ENCODE data around the gene ACBD6. TPM values are rescaled to one million over a fixed set of nuclear protein-coding genes. Genes with fewer than 3 reads are reported as not detected.

The ACBD6 gene
- total and polyA plus RNA-seq, 4 experiments from 2014 or later: 31.7 to 64.2 (median 44.9) TPM

GRCh38 chr1:180515364-180515763 is 13.0 kb upstream of the ACBD6 start:
- intact Hi-C loops (cut with micrococcal nuclease): loop anchor here (1.0 to 5.0 kb wide), 3 partner anchors 627 to 912 kb away; no protein-coding TSS in a partner anchor
- Histone ChIP-seq H3K4me1 (ENCODE audit: insufficient read depth, low read length) (peaks cover 3% of the 10 kb centered on the region), H3K27ac (ENCODE audit: low read depth, low read length) (no peak overlapping the region), H3K27me3 (ENCODE audit: insufficient read depth, low read length) (no peaks in the 10 kb centered on the region), H3K9me3 (ENCODE audit: control insufficient read depth in 1 of 2, low read length in 2 of 2) (no peaks in the 10 kb centered on the region), H3K36me3 (ENCODE audit: insufficient read depth, low read length) (no peaks in the 10 kb centered on the region), H3K4me3 (ENCODE audit: low read length in 2 of 2) (no peak overlapping the region)
- CTCF ChIA-PET (ENCODE audit: partially characterized antibody): interaction anchor here (0.8 to 10.2 kb wide), 23 partner anchors 9 to 658 kb away, joined by 3 to 181 read pairs (median 4); partner anchors contain the start of gene ACBD6
- no peaks in the 10 kb centered on the region for H3K36me3 Mint-ChIP-seq
- H3K9me3 Mint-ChIP-seq: no peaks in the 10 kb centered on the region
- no peak overlapping the region for H3K4me3 Mint-ChIP-seq
- H3K4me1 Mint-ChIP-seq: peaks cover 0 to 2% (median 1%) of the 10 kb centered on the region in 4 donors
- peaks cover 4% of the 10 kb centered on the region in 2 donors for H3K27me3 Mint-ChIP-seq
- H3K27ac Mint-ChIP-seq: no peak overlapping the region
- POLR2A ChIA-PET (ENCODE audit: partially characterized antibody): interaction anchor here (1.0 to 1.9 kb wide), 2 partner anchors 14 to 644 kb away, joined by 3 to 4 read pairs; no protein-coding TSS in a partner anchor
- DNase-seq: no peak

- ChIA-PET POLR2A (ENCODE audit: partially characterized antibody) (no interaction called here), CTCF (ENCODE audit: partially characterized antibody) (interaction anchor here (0.9 to 10.2 kb wide), 4 partner anchors 19 to 350 kb away, joined by 3 to 181 read pairs (median 4); no protein-coding TSS in a partner anchor)
- H3K4me1 ChIP-seq (ENCODE audit: insufficient read depth, low read length): peaks cover 3% of the 10 kb centered on the region
- peaks cover 4% of the 10 kb centered on the region in 2 donors for H3K27me3 Mint-ChIP-seq
- no peak for DNase-seq
- H3K9me3 ChIP-seq (ENCODE audit: control insufficient read depth in 1 of 2, low read length in 2 of 2): no peaks in the 10 kb centered on the region
- H3K27ac Mint-ChIP-seq: no peak overlapping the region
- no peaks in the 10 kb centered on the region for H3K27me3 ChIP-seq (ENCODE audit: insufficient read depth, low read length)
- H3K9me3 Mint-ChIP-seq: no peaks in the 10 kb centered on the region
- no peak overlapping the region for H3K4me3 ChIP-seq (ENCODE audit: low read length in 2 of 2)
- intact Hi-C loops (cut with micrococcal nuclease): no loop called here
- no peaks in the 10 kb centered on the region for H3K36me3 ChIP-seq (ENCODE audit: insufficient read depth, low read length)
- no peaks in the 10 kb centered on the region for H3K36me3 Mint-ChIP-seq
- peaks cover 0 to 2% (median 1%) of the 10 kb centered on the region in 4 donors for H3K4me1 Mint-ChIP-seq
- no peak overlapping the region for H3K27ac ChIP-seq (ENCODE audit: low read depth, low read length)
- H3K4me3 Mint-ChIP-seq: no peak overlapping the region
These were observed 11.2 kb upstream of the ACBD6 start for GRCh38 chr1:180513531-180513930.

DNA sequence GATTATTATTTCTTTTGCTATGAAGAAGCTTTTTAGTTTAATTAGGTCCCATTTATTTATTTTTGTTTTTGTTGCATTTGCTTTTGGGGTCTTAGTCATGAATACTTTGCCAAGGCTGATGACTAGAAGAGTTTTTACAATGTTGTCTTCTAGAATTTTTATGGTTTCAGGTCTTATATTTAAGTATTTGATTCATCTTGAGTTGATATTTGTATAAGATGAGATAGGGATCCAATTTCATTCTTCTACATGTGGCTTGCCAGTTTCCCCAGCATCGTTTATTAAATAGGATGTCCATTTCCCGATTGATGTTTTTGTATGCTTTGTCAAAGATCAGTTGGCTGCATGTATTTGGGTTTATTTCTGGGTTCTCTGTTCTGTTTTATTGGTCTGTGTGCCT is 8.5 kb upstream of the ACBD6 start:
- CTCF ChIA-PET (ENCODE audit: partially characterized antibody): interaction anchor here (2.2 to 10.2 kb wide), 2 partner anchors 9 to 353 kb away, joined by 5 to 181 read pairs; partner anchors contain the start of gene ACBD6
- no peak overlapping the region for H3K27ac ChIP-seq (ENCODE audit: low read depth, low read length)
- POLR2A ChIA-PET (ENCODE audit: partially characterized antibody): interaction anchor here (0.8 kb wide), 1 partner anchor 9 kb away, joined by 5 read pairs; the partner anchor contains the start of gene ACBD6
- H3K27ac Mint-ChIP-seq: no peak overlapping the region
- no peak overlapping the region for H3K4me3 ChIP-seq (ENCODE audit: low read length in 2 of 2)
- no peaks in the 10 kb centered on the region for H3K36me3 Mint-ChIP-seq
- peaks cover 4% of the 10 kb centered on the region in 2 donors for H3K27me3 Mint-ChIP-seq
- H3K27me3 ChIP-seq (ENCODE audit: insufficient read depth, low read length): no peaks in the 10 kb centered on the region
- H3K4me1 ChIP-seq (ENCODE audit: insufficient read depth, low read length): peaks cover under 1% of the 10 kb centered on the region
- H3K9me3 Mint-ChIP-seq: no peaks in the 10 kb centered on the region
- no peaks in the 10 kb centered on the region for H3K36me3 ChIP-seq (ENCODE audit: insufficient read depth, low read length)
- H3K9me3 ChIP-seq (ENCODE audit: control insufficient read depth in 1 of 2, low read length in 2 of 2): no peaks in the 10 kb centered on the region
- no peak for DNase-seq
- H3K4me1 Mint-ChIP-seq: peaks cover 0 to 5% (median 3%) of the 10 kb centered on the region in 4 donors
- H3K4me3 Mint-ChIP-seq: no peak overlapping the region
- intact Hi-C loops (cut with micrococcal nuclease): no loop called here

DNA sequence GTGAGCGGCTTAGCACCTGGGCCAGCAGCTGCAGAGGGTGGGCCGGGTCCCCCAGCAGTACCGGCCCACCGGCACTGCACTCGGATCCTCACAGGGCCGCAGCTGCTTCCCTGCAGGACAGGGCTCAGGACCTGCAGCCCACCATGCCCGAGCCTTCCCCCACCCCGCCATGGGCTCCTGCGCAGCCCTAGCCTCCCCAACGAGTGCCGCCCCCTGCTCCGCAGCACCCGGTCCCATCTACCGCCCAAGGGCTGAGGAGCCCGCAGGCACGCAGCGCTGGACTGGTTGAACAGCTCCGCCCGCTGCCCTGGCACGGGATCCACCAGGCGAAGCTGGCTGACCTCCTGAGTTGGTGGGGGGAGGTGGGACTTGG is 6.3 kb upstream of the ACBD6 start:
- peaks cover 4% of the 10 kb centered on the region in 2 donors for H3K27me3 Mint-ChIP-seq
- Histone ChIP-seq H3K36me3 (ENCODE audit: insufficient read depth, low read length) (no peaks in the 10 kb centered on the region), H3K9me3 (ENCODE audit: control insufficient read depth in 1 of 2, low read length in 2 of 2) (no peaks in the 10 kb centered on the region), H3K27me3 (ENCODE audit: insufficient read depth, low read length) (no peaks in the 10 kb centered on the region), H3K4me1 (ENCODE audit: insufficient read depth, low read length) (no peaks in the 10 kb centered on the region), H3K27ac (ENCODE audit: low read depth, low read length) (no peak overlapping the region), H3K4me3 (ENCODE audit: low read length in 2 of 2) (no peak overlapping the region)
- no peaks in the 10 kb centered on the region for H3K36me3 Mint-ChIP-seq
- H3K9me3 Mint-ChIP-seq: no peaks in the 10 kb centered on the region
- no peak for DNase-seq
- H3K4me3 Mint-ChIP-seq: no peak overlapping the region
- intact Hi-C loops (cut with micrococcal nuclease): loop anchor here (10.0 kb wide), 1 partner anchor 1484 kb away; the partner anchor contains the start of gene FAM20B
- POLR2A ChIA-PET (ENCODE audit: partially characterized antibody): no interaction called here
- no peak overlapping the region for H3K27ac Mint-ChIP-seq
- CTCF ChIA-PET (ENCODE audit: partially characterized antibody): interaction anchor here (1.3 to 2.4 kb wide), 2 partner anchors 17 to 354 kb away, joined by 4 to 10 read pairs; no protein-coding TSS in a partner anchor
- H3K4me1 Mint-ChIP-seq: peaks cover 0 to 5% (median under 1%) of the 10 kb centered on the region in 4 donors

GRCh38 chr1:180507795-180508724 is 5.7 kb upstream of the ACBD6 start:
- no peak overlapping the region for H3K4me3 ChIP-seq (ENCODE audit: low read length in 2 of 2)
- H3K9me3 ChIP-seq (ENCODE audit: control insufficient read depth in 1 of 2, low read length in 2 of 2): no peaks in the 10 kb centered on the region
- H3K4me1 ChIP-seq (ENCODE audit: insufficient read depth, low read length): peaks cover 6% of the 10 kb centered on the region
- Mint-ChIP-seq H3K27ac (no peak overlapping the region), H3K27me3 (peaks cover 4% of the 10 kb centered on the region in 2 donors), H3K9me3 (no peaks in the 10 kb centered on the region), H3K36me3 (no peaks in the 10 kb centered on the region), H3K4me1 (peaks cover 5 to 11% (median 6%) of the 10 kb centered on the region in 4 donors), H3K4me3 (no peak overlapping the region)
- DNase-seq: peak in 3 of 5 donors; percentile 4 to 40 (median 22)
- no peaks in the 10 kb centered on the region for H3K27me3 ChIP-seq (ENCODE audit: insufficient read depth, low read length)
- H3K36me3 ChIP-seq (ENCODE audit: insufficient read depth, low read length): no peaks in the 10 kb centered on the region
- ChIA-PET CTCF (ENCODE audit: partially characterized antibody) (interaction anchor here (1.3 to 2.4 kb wide), 2 partner anchors 16 to 355 kb away, joined by 4 to 10 read pairs; no protein-coding TSS in a partner anchor), POLR2A (ENCODE audit: partially characterized antibody) (no interaction called here)
- no peak overlapping the region for H3K27ac ChIP-seq (ENCODE audit: low read depth, low read length)
- intact Hi-C loops (cut with micrococcal nuclease): loop anchor here (10.0 kb wide), 1 partner anchor 1483 kb away; the partner anchor contains the start of gene FAM20B

DNA sequence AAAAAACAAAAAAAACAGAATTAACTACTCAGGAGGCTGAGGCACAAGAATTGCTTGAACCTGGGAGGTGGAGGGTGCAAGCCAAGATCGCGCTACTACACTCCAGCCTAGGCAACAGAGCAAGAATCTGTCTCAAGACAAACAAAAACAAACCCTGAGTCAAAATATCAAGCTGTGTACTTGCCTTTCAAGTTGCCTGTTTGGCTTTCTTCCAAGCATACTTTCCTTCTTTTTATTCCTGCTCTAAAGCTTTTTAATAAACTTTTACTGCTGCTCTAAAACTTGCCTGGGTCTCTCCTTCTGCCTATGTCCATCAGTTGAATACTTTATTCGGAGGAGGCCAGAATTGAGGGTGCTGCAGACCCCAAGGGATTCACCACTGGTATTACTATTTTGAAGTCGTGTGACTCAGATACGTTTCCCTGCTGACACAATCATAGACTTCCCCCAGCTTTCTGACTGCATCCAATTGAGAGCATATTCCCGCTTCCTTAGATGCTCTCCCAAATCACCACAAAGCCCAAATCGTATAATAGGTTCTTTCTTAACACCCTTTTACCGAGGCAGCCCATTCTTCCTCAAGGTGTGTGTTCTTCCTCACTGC is 3.5 kb upstream of the ACBD6 start:
- POLR2A ChIA-PET (ENCODE audit: partially characterized antibody): interaction anchor here (0.7 kb wide), 1 partner anchor 25 kb away, joined by 3 read pairs; no protein-coding TSS in a partner anchor
- DNase-seq: no peak
- H3K9me3 ChIP-seq (ENCODE audit: control insufficient read depth in 1 of 2, low read length in 2 of 2): no peaks in the 10 kb centered on the region
- H3K27me3 Mint-ChIP-seq: peaks cover 0 to 1% of the 10 kb centered on the region in 2 donors
- H3K4me1 Mint-ChIP-seq: peaks cover 15 to 27% (median 23%) of the 10 kb centered on the region in 4 donors
- intact Hi-C loops (cut with micrococcal nuclease): loop anchor here (10.0 kb wide), 1 partner anchor 1481 kb away; the partner anchor contains the start of gene FAM20B
- H3K4me3 ChIP-seq (ENCODE audit: low read length in 2 of 2): no peak overlapping the region
- no peaks in the 10 kb centered on the region for H3K27me3 ChIP-seq (ENCODE audit: insufficient read depth, low read length)
- H3K27ac ChIP-seq (ENCODE audit: low read depth, low read length): no peak overlapping the region
- H3K36me3 ChIP-seq (ENCODE audit: insufficient read depth, low read length): no peaks in the 10 kb centered on the region
- no peak overlapping the region for H3K4me3 Mint-ChIP-seq
- CTCF ChIA-PET (ENCODE audit: partially characterized antibody): interaction anchor here (0.8 to 6.3 kb wide), 3 partner anchors 10 to 356 kb away, joined by 3 to 45 read pairs (median 6); no protein-coding TSS in a partner anchor
- no peak overlapping the region for H3K27ac Mint-ChIP-seq
- H3K36me3 Mint-ChIP-seq: peaks cover 0 to 14% of the 10 kb centered on the region in 2 donors
- peaks cover 18% of the 10 kb centered on the region for H3K4me1 ChIP-seq (ENCODE audit: insufficient read depth, low read length)
- H3K9me3 Mint-ChIP-seq: no peaks in the 10 kb centered on the region

All from CD4-positive, alpha-beta memory T cell (primary cell).